ENCODE data around the gene NXPE3.

Gene NXPE3

DNA sequence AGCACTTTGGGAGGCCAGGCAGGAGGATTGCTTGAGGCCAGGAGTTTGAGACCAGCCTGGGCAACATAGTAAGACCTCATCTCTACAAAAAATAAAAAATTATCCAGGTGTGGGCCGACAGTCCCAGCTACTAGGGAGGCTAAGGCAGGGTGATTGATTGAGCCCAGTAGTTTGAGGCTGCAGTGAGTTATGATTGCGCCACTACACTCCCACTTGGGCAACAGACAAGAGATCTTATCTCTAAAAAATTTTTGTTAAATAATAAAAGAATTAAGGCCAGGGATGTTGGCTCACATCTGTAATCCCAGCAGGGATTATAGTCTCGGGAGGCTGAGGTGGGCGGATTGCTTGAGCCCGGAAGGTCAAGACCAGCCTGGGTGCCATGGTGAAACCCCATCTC is 44.5 kb downstream of the NXPE3 start:
- DNase-seq (ENCODE audit: low read depth) = no peak
- H3K4me3 ChIP-seq (ENCODE audit: low read length) = no peak overlapping the region
- TF ChIP-seq CTCF (IDR thresholded peaks at IDR 0.05; ENCODE audit: insufficient read depth, low read depth, low read length, missing control alignments) = no peak

GRCh38 chr3:101824702-101825101 is 45.7 kb downstream of the NXPE3 start:
- TF ChIP-seq CTCF (IDR thresholded peaks at IDR 0.05; ENCODE audit: insufficient read depth, low read depth, low read length, missing control alignments) = no peak
- peak; percentile 23 for DNase-seq (ENCODE audit: low read depth)
- no peak overlapping the region for H3K4me3 ChIP-seq (ENCODE audit: low read length)

DNA sequence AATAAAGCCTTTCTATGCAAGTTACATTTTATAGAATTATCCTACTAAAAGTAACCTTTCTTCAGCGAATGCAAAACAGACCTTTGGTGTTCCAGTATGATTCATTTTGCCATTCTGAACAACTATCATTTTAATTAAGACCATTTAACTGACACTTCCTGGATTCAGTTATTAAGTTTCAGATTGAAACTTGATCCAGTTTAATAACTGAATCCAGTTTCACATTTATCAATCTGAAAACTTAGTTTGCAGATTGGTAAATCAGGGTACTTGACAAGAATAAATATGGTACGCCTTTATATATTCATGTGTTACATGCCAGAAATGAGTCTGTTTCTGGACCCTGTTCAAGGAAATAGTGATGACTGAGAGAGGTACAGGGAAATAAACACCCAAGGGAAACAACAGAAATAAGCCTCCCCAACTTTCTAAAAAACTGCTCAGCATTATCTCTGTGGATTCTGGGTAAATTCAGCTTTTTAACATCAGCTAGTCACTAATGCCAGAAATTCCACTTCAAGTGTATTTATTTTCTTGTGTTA is 47.0 kb downstream of the NXPE3 start:
- no peak overlapping the region for H3K4me3 ChIP-seq (ENCODE audit: low read length)
- peak; percentile 19 for DNase-seq (ENCODE audit: low read depth)
- no peak for TF ChIP-seq CTCF (IDR thresholded peaks at IDR 0.05; ENCODE audit: insufficient read depth, low read depth, low read length, missing control alignments)

DNA sequence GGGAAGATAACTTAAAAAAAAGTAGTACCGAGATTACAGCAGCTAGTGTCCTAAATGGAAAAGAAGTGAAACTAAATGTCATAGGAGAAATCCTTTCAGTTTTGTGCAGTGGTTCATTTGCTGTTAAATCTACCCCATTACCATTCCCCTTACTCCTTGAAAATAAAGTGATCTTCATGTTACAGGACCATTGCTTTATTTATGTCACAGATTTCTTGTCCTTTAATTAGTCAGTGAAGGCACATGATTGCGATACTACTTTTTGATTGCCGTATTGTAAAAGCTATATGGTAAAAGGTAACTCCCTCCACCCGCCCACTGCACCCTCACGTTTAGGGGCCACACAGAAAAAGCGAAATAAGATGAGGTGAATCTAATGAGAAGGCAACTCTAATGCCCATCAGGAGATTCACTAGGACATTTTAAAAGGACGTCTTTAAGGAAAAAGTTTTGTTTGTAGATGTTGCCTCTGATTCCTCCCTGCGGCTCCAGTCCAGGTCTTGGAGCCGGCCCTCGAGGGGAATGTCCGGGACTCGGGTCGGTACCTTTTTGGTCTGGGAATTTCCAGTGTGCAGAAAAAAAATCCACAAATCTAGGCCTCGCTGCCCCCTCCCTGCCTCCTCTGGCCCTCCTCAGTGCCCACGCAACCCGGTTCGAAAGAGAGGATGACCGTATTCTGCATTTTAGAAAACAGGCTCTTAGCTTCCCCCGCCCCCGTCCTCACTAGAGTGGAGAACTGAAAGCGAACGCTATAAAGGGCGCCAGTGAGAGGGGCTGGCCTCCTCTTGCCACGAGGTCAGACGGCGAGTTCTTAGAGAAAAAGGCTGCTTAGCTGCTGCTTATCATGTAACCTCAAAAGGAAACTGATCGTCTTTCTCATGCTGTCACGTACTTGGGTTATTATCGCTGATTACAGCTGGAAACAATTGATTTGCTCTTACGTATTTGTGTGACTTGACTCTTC is 48.5 kb downstream of the NXPE3 start:
- peak overlapping the region; percentile 74 for H3K4me3 ChIP-seq (ENCODE audit: low read length)
- no peak for TF ChIP-seq CTCF (IDR thresholded peaks at IDR 0.05; ENCODE audit: insufficient read depth, low read depth, low read length, missing control alignments)
- DNase-seq (ENCODE audit: low read depth) = peak; percentile 66

DNA sequence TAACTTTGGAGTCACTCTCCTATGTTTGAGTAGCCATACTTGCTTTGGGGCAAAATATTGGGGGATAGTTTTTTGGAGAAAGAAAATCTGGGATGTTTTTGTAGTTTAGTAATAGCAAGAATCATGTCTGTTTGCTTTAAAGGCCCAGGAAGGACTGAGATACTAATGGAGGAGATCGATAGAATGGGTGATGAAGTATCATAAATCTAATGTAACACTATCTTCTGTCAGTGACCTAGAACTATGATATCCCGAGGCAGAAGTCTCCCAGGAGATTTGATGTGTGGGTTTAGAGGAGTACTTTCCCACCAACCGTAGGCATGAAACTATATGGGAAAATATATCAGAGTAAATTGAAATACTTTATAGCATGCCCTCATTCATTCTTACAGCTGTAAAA is 49.3 kb downstream of the NXPE3 start:
- DNase-seq (ENCODE audit: low read depth) = no peak
- peak overlapping the region; percentile 74 for H3K4me3 ChIP-seq (ENCODE audit: low read length)
- no peak for TF ChIP-seq CTCF (IDR thresholded peaks at IDR 0.05; ENCODE audit: insufficient read depth, low read depth, low read length, missing control alignments)

DNA sequence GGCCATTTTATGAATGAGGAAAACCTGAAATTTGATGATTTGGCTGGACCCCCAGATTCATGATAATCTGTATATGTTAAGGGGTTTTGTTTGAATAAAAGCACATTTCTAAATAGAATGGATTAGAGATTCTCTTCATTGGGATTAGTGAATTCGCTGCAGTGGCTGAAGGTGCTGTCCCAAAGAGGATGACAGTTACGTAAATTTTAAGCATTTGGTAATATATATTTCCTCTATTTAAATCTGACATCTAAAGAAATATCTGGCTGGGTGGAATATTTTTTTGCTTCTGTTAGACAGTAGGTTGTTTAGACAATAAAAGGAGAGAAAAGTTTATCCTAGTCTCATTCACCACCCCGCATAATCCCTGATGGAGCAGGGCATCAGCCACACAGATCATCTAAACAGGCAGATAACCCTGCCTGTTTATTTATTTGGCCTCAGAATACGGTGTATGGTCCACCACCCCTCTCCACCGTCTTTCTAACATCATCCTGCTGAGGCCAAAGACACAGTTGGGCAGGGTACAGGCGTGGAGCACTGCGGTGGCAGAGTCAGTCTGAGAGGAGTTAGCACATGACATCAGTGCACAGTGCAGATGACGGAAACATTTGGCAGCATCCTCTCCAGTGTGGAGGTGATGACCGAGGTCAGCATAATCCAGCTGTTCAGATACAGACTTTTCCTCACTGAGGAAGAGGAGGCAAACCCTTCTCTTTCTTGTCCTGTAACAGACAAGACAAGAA is 49.9 kb downstream of the NXPE3 start:
- no peak for TF ChIP-seq CTCF (IDR thresholded peaks at IDR 0.05; ENCODE audit: insufficient read depth, low read depth, low read length, missing control alignments)
- no peak overlapping the region for H3K4me3 ChIP-seq (ENCODE audit: low read length)
- no peak for DNase-seq (ENCODE audit: low read depth)

All from epithelial cell of esophagus (primary cell).